ENCODE data around the gene GARIN5A. TPM values are rescaled to one million over a fixed set of nuclear protein-coding genes. Genes with fewer than 3 reads are reported as not detected.

The GARIN5A gene
- total and polyA plus RNA-seq, 2 experiments from 2014 or later = 13.3 to 25.0 TPM

- TF ChIP-seq ZNF331 (CRISPR knock-in tag; IDR thresholded peaks at IDR 0.05; ENCODE audit: low read depth) (no peak), ETS1 (IDR thresholded peaks at IDR 0.05) (no peak), REST (IDR thresholded peaks at IDR 0.05; ENCODE audit: unreplicated experiment) (no peak), CTCF (conservative IDR thresholded peaks at IDR 0.05; ENCODE audit: low read depth in 2 of 2) (no peak), STAT1 (IDR thresholded peaks at IDR 0.05; ENCODE audit: unreplicated experiment) (no peak), NANOG (IDR thresholded peaks at IDR 0.05; ENCODE audit: borderline replicate concordance) (no peak)
- no peak overlapping the region for H3K4me2 ChIP-seq
- DNase-seq (ENCODE audit: low spot score) (no peak), ATAC-seq (no peak)
- no peaks in the 10 kb centered on the region for H3K9me2 ChIP-seq (ENCODE audit: insufficient read depth)
- H3K4me3 ChIP-seq = no peak overlapping the region
- H3K9me3 Mint-ChIP-seq = peaks cover 93% of the 10 kb centered on the region
- H3K36me3 Mint-ChIP-seq (ENCODE audit: low read depth) = peaks cover 48% of the 10 kb centered on the region
- peaks cover 10% of the 10 kb centered on the region; the same call in 1 of the 2 replicates for H3K4me1 ChIP-seq (ENCODE audit: insufficient read depth)
- H3K27me3 ChIP-seq (ENCODE audit: insufficient read depth) = peaks cover 5% of the 10 kb centered on the region; the same call in 1 of the 2 replicates
- H3K4me1 Mint-ChIP-seq = no peaks in the 10 kb centered on the region
- H2AFZ ChIP-seq = no peak overlapping the region
- H3K27me3 Mint-ChIP-seq (ENCODE audit: insufficient read depth, low read depth, poor library complexity) = peaks cover under 1% of the 10 kb centered on the region
- no peak overlapping the region for H3K27ac Mint-ChIP-seq
- peaks cover 25% of the 10 kb centered on the region for H3K79me2 ChIP-seq (replicated peaks; ENCODE audit: insufficient read depth)
- H4K20me1 ChIP-seq (replicated peaks; ENCODE audit: insufficient read depth) = no peaks in the 10 kb centered on the region; the same call in 1 of the 2 replicates
- no peak overlapping the region for H3K27ac ChIP-seq (ENCODE audit: low read depth)
- no peaks in the 10 kb centered on the region for H3F3A ChIP-seq (replicated peaks; ENCODE audit: low read depth)
- H3K36me3 ChIP-seq (ENCODE audit: insufficient read depth) = peaks cover 12% of the 10 kb centered on the region
- no peak overlapping the region for H3K4me3 Mint-ChIP-seq
Measured at GRCh38 chr19:50481351-50482149, 4.9 kb upstream of the GARIN5A start.
